SH-SY5Y (cell line): ENCODE results near the gene DCDC1.

Experiments
- GATA2 ChIP-seq: IDR thresholded peaks from 2 replicates; pipeline ENCODE4 v1.6.1; 2011; ENCODE audit warnings: mild to moderate bottlenecking, low read depth, low read length
- GATA3 ChIP-seq: IDR thresholded peaks from 2 replicates; pipeline ENCODE4 v1.6.1; 2011; ENCODE audit warnings: low read depth, mild to moderate bottlenecking, low read length, moderate library complexity

The DCDC1 gene

GRCh38 chr11:31369348-31370329, at the start of gene DCDC1, which contains the start of gene DNAJC24:
DCDC1 (minus strand) TSS chr11:31369739; CDS start chr11:31328280, 41,459 bp downstream.
DNAJC24 (plus strand) TSS chr11:31369860; CDS start chr11:31370749, 889 bp downstream.
- no peak for TF ChIP-seq GATA3
- no peak for TF ChIP-seq GATA2

GRCh38 chr11:31419138-31419537, 49.6 kb upstream of the DCDC1 start:
- TF ChIP-seq GATA3 (no peak), GATA2 (no peak)

- no peak for TF ChIP-seq GATA3
- TF ChIP-seq GATA2 = no peak
Measured at GRCh38 chr11:31417816-31418215, 48.3 kb upstream of the DCDC1 start.

- TF ChIP-seq GATA2 = no peak
- TF ChIP-seq GATA3 = no peak
Measured at GRCh38 chr11:31417357-31417756, 47.8 kb upstream of the DCDC1 start.

- TF ChIP-seq GATA3 (no peak), GATA2 (no peak)
Measured at GRCh38 chr11:31415435-31415834, 45.9 kb upstream of the DCDC1 start.

GRCh38 chr11:31414338-31414737, 44.8 kb upstream of the DCDC1 start:
- TF ChIP-seq GATA3 = no peak
- TF ChIP-seq GATA2 = no peak

GRCh38 chr11:31412946-31413345, 43.4 kb upstream of the DCDC1 start:
- no peak for TF ChIP-seq GATA3
- no peak for TF ChIP-seq GATA2

- TF ChIP-seq GATA3 = no peak
- no peak for TF ChIP-seq GATA2
Measured at GRCh38 chr11:31408201-31408600, 38.7 kb upstream of the DCDC1 start.

GRCh38 chr11:31404614-31405013, 35.1 kb upstream of the DCDC1 start:
- TF ChIP-seq GATA3 = no peak
- no peak for TF ChIP-seq GATA2

- no peak for TF ChIP-seq GATA2
- no peak for TF ChIP-seq GATA3
Measured at GRCh38 chr11:31397239-31397834, 27.8 kb upstream of the DCDC1 start.

- TF ChIP-seq GATA3 = no peak
- no peak for TF ChIP-seq GATA2
Measured at GRCh38 chr11:31387379-31387778, 17.8 kb upstream of the DCDC1 start.

GRCh38 chr11:31383116-31383515, 13.6 kb upstream of the DCDC1 start:
- no peak for TF ChIP-seq GATA2
- no peak for TF ChIP-seq GATA3

GRCh38 chr11:31375879-31376278, 6.3 kb upstream of the DCDC1 start:
- no peak for TF ChIP-seq GATA3
- TF ChIP-seq GATA2 = no peak

- no peak for TF ChIP-seq GATA2
- no peak for TF ChIP-seq GATA3
Measured at GRCh38 chr11:31366795-31367194, 2.7 kb downstream of the DCDC1 start.

GRCh38 chr11:31361743-31362142, 7.8 kb downstream of the DCDC1 start:
- no peak for TF ChIP-seq GATA3
- no peak for TF ChIP-seq GATA2
